NCI-H2171 treated with DMSO at 0.1 percent for 48 hours (cell line): ENCODE data around the gene DCBLD1.

Experiments
- DNase-seq: peaks from one replicate; lab custom pipeline; 2025; lab: John Stamatoyannopoulos, UW

Gene DCBLD1

DNA sequence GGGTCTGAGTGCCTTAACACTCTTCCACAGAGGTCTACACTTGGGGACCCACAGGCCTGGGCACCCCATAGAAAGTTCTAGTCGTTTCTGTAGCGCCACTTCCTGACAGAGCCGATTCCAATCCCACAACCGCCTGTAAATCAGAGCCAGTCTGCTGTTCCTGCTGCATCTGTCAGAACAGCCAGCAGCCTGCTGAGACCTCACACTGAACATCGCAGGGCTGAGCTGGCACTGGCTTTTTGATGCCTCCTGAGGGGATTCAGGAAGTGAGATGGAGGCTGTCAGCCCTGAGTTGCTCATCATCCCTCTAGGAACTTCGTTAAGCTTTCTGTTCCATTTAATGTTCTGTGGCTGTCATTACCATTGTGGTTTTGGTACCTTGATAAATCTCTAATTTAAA, 48.9 kb downstream of the DCBLD1 start:
- peak; percentile 39 for DNase-seq

DNA sequence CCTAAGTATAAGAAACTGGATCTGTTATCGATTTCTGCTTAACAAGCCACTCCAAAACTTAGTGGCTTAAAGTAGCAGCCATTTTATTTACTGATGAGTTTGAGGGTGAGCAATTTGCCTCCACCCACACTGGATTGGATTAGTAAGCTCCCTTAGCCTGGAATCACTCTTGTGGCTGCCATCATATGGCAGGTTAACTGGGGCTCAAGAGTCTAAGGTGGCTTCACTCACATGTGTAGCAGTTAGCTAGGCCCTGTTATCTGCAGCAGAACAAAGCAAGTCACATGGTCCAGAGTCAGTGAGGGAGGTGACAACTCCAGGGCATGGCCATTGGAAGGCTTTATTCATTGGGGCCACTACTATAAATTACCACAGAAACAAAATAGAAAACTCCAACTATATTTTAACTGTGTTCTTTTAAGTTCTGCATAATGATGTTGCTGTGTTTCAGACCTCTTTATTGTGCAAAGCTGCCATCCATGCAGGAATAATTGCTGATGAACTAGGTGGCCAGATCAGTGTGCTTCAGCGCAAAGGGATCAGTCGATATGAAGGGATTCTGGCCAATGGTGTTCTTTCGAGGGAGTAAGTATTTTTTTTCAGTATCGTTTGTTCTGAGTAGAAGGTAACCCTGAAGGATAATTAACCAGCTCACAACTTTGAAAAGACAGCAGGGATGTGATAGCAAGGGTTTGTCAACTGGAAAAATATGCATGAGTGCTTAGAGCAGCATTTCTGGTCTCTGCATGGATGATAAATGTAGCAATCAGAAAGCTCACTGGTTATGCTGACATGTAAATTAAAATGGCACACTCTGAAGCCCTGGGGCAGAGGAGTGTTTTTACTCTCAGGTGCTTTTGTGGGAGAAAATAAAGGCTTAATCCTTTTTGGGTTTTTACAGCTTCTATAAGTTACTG, 49.6 kb downstream of the DCBLD1 start:
- DNase-seq = no peak

DNA sequence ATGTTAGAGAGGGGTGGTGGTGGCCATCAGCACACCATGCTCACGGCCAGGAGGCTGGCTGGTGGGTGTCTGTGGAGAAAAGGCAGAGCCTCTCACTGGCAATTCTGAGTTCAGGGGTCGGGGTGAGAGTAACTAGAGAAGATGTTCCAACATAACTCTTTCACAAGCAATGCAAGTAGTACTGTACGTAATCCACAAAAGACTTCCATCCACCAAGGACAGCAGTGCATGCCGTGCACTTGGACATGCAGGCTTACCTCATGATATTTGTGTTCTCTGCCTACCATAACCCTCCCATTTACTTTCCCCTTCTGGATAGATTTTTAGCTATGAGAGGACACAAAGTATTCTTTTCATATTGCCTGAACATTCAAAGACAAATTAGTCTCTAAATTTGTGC, 51.3 kb downstream of the DCBLD1 start:
- no peak for DNase-seq

DNA sequence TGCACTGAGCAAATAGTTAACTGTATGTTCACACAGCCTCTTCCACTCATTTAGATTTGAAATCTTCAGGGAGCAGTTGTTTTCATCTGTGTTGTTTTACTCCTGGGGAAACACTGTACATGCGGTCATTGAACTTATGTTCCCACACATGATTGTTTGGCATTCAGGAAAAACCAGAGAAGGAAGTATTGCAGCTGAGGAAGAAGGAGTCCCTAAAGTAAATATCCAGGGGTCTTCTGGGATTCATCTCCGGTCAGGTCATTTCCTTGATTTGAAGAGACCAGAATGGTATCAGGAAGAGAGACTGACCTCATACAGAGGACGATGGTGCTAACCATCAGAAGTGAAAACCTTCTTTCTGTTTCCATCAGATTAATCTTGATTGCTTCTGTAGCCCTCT, 52.5 kb downstream of the DCBLD1 start:
- no peak for DNase-seq

DNA sequence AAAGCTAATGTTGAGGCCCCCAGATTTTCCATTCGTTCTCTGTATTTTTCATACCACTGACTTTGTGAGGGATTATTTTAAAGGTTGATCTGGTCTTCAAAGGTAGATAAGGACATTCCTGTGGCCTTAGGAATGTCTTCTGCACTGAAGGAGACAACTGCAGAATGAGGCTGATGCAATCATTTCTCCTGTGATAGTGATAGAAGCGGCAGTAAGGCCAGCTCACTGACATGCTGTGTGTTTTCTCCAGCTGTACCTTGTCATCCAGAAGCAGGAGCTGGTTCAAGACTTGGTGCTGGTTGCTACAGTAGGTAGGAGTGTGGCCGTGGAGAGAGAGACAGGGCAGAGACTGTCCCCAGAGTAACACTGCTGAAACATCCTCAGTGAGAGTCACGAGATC, 53.8 kb downstream of the DCBLD1 start:
- DNase-seq = no peak

DNA sequence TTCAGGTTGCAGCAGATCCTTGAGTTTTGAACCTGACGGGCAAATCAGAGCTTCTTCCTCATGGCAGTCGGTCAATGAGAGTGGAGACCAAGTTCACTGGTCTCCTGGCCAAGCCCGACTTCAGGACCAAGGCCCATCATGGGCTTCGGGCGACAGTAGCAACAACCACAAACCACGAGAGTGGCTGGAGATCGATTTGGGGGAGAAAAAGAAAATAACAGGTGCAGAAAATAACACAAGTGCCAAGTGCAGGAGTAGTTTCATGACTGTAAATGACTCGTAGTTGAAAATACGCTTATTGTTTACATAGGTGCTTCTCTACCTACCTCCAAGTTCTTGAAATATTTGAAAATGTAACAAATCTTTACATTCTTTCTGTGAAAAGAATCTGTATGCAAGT, 56.1 kb downstream of the DCBLD1 start:
- DNase-seq = no peak

DNA sequence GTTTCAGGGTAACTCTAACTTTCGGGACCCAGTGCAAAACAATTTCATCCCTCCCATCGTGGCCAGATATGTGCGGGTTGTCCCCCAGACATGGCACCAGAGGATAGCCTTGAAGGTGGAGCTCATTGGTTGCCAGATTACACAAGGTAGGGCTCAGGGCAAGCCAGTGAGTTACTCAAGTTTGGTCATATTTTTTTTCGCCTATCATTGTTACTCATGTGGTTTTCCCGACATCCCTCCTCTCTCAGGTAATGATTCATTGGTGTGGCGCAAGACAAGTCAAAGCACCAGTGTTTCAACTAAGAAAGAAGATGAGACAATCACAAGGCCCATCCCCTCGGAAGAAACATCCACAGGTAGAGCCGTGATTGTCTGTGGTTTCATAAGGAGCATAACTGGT, 58.2 kb downstream of the DCBLD1 start:
- DNase-seq = no peak

DNA sequence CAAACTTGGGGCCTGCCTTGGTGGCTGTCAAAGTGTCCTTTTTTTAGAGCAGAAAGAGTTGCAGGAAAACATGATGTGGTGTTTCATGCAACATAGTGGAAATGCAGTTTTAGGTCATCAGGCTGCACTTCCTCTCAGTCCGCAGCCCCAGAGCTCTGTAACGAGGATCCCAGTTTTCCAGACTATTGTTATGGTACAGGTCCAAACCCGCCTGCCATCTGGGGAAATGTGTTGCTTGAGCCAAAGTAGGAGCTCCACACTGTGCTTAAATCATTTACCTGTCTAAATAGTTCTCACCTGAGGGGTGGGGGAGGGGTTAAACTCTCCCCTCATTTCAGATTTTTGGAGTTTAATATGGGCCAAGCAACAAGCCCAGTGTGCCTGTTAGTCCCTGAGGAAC, 60.0 kb downstream of the DCBLD1 start:
- peak; percentile 59 for DNase-seq

DNA sequence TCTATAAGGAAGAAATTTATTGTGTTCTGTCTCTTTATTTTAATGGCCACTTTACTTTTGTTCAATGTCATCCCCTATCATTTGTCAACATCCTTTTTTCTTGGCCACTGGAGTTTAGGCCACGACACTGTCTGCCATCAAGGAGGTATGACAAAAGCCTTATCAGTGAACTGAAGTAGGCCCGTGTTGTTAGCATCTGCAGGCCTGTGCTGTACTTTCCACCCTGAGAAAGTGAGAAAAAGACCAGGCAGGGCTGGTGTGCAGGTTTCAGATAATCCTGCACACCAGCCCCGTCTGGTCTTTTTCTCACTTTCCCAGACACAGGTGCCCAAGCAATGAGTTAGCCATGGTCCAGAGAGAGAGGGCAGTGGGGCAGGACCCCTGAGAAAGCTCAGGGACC, 62.2 kb downstream of the DCBLD1 start:
- no peak for DNase-seq

DNA sequence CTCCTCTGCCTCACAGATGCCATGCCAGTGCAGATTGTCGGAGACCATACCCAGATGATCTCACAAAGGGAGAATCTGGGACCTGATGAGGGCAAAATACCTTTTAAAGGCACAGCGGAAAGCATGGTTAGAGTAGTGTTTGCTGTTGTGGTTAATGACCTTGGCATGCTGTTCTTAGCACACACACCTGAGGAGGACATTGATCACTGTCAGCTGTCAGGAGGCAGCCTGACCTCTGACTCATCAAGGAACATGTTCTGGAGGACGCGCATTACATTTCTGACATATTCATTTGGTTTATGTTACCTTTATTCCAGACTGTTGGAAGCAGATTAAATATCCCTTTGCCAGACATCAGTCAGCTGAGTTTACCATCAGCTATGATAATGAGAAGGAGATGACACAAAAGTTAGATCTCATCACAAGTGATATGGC, 62.7 kb downstream of the DCBLD1 start:
- DNase-seq = peak; percentile 78

DNA sequence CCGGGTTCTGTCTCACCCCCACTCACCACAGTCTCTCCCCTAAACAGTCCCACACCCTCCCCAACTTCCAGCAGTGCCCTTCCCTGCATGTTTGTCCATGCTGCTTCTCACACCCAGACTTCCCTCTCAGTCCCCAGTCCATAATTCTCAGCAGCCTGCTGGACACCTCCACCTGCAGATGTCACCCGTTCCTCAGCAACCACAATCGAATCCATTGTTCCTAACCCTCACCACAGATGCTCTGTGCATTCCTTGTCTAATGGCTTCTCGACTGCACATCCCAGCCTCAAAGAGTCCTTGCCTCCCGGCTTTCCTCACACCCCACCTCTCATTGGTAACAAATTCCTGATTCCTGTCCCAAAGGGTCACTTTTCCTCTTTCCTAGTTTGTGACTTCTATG, 64.2 kb downstream of the DCBLD1 start:
- peak; percentile 12 for DNase-seq

DNA sequence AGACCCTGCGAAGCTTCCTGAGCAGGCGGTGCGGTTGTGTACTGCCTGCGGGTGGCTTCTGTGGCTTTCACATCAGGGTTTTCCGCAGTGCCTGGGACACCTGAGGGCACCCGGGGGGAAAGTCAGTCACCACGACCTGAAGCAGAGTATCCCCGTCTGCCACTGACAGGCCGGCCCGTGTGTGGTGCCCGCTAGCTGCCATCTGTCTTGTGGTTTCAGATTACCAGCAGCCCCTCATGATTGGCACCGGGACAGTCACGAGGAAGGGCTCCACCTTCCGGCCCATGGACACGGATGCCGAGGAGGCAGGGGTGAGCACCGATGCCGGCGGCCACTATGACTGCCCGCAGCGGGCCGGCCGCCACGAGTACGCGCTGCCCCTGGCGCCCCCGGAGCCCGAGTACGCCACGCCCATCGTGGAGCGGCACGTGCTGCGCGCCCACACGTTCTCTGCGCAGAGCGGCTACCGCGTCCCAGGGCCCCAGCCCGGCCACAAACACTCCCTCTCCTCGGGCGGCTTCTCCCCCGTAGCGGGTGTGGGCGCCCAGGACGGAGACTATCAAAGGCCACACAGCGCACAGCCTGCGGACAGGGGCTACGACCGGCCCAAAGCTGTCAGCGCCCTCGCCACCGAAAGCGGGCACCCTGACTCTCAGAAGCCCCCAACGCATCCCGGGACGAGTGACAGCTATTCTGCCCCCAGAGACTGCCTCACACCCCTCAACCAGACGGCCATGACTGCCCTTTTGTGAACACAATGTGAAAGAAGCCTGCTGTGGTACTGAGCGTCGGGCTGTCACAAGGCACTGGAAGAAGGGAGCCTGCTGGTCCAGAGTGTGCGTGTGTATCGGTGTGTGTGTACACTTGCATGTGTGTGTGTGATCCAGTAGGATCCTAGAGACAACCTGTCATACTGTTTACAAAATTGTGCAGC, 65.5 kb downstream of the DCBLD1 start:
- peak; percentile 93 for DNase-seq

DNA sequence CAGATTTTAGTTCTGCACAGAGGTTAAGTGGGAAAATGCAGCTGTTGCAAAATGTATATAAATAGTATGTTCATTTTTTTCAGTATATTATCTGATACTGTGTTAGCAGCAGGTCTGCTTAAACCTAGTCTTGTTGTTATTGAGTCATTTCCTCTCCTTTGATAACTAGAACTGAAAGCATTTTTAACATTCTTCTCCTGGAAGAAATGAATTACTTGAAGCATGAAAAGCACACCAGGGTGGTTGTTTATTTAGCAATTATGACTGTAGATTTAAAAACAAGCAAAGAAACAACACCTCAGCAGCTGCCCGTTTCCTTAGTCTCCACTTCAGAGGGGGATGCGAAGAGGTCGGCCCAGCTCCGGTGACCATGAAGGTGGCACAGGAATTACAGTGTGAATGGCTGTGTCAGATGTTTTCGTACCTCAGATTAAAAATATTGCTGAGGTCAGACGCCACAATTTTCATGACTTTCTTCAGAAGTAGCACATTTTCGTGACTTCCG, 66.4 kb downstream of the DCBLD1 start:
- DNase-seq = peak; percentile 36

DNA sequence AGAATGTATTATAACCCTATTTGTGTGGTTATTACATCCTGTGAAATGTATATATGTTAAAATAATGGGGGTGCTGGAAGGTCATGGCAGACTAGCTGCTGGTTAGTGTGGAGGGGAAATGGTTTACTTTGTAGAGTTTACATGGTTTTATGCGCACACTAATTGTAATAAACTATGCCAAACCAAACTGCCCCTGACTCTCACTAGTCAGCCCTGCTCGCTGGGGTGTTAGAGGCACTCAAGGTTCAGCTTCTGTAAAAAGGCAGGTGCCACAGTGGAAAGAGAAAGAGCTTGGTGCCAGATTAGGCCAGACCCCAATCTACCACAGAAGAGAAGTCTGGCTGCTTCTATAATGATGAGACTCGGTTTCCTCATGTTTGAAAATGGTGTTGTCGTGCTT, 67.1 kb downstream of the DCBLD1 start:
- DNase-seq = no peak

DNA sequence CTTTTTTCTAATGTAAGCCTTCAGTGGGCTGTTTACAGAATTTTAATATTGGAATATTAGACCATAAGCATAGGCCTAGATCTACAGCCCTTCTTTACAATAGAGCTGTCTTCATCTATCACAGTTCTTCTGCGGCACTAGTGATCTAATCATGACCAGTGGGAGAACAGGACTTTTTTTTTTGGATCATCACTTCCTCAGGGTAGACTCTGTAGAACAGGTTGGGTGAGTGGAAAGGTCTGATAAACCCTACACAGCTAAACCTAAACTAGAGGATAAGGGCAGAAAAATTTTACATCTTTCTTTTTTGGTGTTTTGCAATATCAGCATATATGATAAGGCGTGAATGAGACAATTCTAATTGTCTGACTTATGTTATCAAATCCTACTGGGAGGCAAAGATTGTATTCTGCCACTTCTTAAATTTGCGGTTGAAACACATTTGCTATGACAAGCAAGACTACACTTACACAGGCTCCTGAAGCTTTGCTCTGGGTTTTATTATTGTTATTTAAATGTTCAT, 67.7 kb downstream of the DCBLD1 start:
- no peak for DNase-seq

DNA sequence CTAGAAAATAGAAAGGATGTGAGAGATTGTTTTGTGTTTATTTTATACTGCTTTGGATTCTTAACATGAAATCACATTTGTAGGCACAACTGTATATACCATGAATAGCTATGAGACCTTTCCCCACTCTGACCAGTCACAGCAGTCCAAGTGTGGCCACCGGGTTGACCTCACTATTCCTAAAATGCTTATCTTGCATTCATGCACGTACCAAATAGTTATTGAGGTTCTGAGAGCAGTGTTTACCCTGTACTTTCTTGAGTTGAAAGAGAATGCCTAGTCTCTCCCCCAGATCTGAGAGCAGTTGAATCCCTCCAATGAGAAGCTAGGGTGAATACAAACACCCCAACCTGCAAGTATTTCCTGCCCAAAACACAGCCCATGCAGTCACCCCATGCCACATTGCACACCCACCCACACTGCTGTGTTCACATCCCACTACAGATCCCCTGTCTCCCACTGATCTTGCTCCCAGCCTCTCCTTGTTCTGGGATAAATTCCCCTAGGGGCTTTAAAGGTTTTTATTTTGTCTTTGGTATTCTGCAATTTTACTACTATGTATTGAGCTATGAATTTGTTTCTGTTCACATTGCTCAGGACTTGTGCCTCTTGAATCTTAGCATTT, 68.3 kb downstream of the DCBLD1 start:
- DNase-seq = no peak

DNA sequence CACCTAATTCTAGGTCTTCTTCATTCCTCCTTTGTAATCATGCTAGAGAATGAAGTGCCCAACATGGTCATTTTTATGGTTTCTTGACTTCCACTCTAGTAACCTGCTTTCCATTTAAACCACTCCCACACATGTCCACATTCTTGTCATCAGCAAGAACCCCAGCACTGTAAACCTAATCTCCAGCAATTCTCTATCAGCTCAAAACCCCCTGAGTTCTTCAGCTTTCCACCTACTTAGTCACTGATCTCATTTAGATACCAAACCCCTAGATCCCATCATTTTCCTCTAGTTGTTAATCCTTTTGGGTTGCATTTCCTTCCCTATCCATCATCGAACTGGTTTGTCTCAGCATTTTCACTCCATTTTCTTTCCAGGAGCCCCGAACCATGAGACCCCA, 70.1 kb downstream of the DCBLD1 start:
- no peak for DNase-seq

DNA sequence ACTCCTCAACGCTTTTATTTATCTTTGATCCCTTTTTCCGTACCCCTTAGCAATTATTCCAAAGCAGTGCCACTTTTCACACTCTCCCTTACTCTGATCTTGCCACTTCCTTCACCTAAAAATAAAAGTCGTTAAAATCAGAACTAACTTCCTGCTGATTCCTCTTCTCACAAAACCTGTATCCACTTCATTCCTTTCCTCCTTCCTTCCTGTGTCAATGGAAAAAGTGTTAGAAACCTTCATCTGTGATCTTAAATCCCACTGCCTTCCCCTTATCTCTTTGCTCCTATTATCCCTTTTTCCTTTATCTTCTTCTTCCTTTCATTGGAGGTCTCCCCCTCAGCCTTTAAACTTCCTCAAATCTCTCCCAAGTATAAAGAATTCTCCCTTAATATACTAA, 70.7 kb downstream of the DCBLD1 start:
- no peak for DNase-seq

DNA sequence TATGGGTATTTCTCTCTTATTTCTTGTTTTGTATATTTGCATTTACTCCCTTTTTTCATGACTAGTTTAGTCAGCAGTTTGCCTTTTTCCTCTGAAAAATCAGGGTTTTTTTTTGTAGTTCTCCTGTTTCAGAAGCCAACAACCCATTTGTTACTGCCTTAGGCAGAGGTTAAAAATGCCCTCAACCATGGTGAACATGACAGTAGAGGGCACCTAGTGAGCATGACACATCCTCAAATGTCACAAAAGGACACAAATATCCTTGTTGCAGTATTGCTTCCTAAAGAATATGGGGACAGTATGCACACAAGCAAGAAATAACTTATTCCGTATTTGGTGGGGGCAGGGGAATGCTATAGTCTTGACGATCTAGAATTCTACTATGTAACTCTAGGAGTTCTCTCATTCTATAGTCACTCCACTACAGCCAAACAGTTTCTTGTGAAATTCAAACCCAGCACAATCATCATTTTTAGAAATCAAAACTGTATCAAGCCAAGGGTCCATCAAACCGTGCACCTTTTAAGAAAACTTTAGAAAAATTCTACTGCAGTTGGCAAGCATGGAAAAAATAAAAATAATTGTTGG, 72.9 kb downstream of the DCBLD1 start:
- no peak for DNase-seq

DNA sequence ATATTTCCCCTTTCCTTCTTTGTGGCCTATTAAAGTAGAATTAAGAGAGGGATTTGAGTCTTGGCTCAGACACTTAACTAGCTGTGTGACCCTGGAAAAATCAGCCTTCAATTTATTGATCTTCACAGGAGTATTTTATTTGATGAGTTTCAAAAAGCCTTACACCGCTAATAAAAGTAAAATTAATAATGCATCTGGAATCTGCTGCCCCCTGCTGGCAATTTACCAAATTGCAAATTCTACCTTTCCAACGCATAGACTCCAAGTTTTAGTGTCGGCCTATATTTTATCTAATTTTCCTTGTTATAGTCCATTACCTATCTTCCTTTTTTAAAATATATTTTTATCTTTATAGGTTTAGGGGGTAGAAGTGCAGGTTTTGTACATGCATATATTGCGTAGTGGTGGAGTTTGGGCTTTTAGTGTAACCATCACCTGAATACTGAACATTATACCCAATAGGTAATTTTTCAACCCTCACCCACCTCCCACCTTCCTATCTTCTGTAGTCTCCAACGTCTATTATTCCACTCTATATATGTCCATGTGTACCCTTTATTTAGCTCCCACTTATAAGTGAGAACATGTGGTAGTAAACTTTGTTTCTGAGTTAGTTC, 73.5 kb downstream of the DCBLD1 start:
- DNase-seq = peak; percentile 25

DNA sequence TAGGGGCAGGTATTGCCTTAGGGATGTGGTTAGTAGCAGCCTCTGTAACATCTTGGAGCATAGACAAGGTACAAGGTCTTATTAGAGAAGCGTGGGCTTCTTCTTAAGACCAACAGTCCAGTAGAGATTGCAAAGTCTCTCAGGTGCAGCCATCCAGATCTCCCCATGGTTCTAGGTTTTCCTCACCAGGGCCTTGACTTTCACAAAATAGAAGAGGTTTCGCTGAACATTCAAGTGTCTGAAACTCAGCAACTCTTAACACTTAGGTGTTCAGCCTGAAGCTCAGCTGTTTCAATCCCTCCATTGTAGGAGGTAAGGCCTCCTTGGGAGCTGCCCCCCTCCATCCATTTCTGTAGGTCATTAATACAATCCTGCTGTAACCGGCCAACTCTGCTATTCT, 75.5 kb downstream of the DCBLD1 start:
- no peak for DNase-seq
